ENCODE measurements around the gene LMNB1. TPM values are rescaled to one million over a fixed set of nuclear protein-coding genes. Genes with fewer than 3 reads are reported as not detected.

The LMNB1 gene
- total RNA-seq, 1 experiment from 2014 or later: 220 TPM

DNA sequence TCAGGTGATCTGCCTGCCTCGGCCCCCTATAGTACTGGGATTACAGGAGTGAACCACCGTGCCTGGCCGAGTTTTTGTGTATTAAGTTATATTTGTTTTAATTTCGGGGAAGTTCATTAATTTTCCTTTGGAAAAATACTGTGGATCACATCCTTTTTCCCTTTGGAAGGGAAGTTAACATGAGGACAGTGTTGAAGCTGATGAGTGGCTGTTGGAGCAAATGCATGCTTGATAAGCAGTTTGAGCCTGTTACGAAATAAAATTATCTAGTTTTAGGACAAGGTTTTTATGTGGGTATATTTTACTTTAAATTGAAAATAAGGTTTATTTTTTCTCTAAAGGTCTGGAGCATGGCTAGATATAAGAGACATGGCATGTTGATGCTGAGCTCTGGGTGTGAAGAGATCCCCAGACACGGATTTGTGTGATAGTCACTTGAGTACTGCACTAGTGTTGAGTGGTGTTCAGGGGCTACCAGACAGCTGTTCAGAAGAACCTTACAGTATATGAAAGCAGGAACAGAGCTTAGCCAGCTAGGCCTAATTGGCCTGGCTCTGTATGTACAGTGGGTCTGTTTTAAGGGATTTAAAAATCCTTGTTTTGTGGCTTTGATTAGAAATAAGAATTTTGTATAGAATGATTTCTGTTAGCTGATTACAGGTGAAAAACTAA, 17.4 kb downstream of the LMNB1 start:
- ChIA-PET CTCF (interaction anchor here (1.1 kb wide), 1 partner anchor 15 kb away, joined by 6 read pairs; no protein-coding TSS in a partner anchor), POLR2A (interaction anchor here (0.7 kb wide), 1 partner anchor 162 kb away, joined by 4 read pairs; no protein-coding TSS in a partner anchor)
- TF ChIP-seq ZNF121 (CRISPR knock-in tag; IDR thresholded peaks at IDR 0.05): no peak
- Mint-ChIP-seq H3K9me3 (peaks cover 3% of the 10 kb centered on the region; the same call in 1 of the 2 replicates), H3K4me1 (peaks cover 37% of the 10 kb centered on the region), H3K27me3 (ENCODE audit: low read depth) (no peaks in the 10 kb centered on the region), H3K27ac (peak overlapping the region; percentile 33; the same call in 1 of the 2 replicates), H3K36me3 (peaks cover 7% of the 10 kb centered on the region), H3K4me3 (no peak overlapping the region)
- ATAC-seq (no peak), DNase-seq (ENCODE audit: low spot score) (no peak)

DNA sequence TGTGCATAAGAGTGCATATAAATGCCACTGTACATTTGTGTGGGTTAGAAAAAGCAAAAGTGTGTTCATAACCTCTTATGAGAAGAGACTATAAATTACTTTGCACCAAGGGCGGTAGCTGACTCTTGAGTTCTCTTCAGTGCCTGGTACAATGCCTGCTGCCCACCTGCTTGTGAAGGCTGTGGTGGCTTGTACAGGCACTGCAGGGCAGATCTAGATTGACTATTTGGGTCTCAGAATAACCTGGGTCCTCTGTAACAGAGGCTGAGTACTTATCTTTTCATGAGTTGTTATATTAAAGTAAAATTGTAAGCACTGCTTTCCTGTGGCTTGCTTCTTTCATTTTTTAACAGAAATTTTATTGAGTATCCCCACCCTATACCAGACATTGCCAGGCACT, 22.8 kb downstream of the LMNB1 start:
- no peak for ATAC-seq
- peaks cover 23% of the 10 kb centered on the region for H3K4me1 Mint-ChIP-seq
- CTCF ChIA-PET: interaction anchor here (0.7 to 1.3 kb wide), 2 partner anchors 126 to 430 kb away, joined by 3 to 4 read pairs; no protein-coding TSS in a partner anchor
- H3K27ac Mint-ChIP-seq: peak overlapping the region; percentile 76; the same call in 1 of the 2 replicates
- no peaks in the 10 kb centered on the region for H3K27me3 Mint-ChIP-seq (ENCODE audit: low read depth)
- H3K36me3 Mint-ChIP-seq: peaks cover 12% of the 10 kb centered on the region
- POLR2A ChIA-PET: no interaction called here
- TF ChIP-seq HMGA2 (CRISPR knock-in tag; IDR thresholded peaks at IDR 0.05) (no peak), TEAD4 (CRISPR knock-in tag; IDR thresholded peaks at IDR 0.05) (no peak), ETV6 (CRISPR knock-in tag; IDR thresholded peaks at IDR 0.05) (no peak), ZNF317 (CRISPR knock-in tag; IDR thresholded peaks at IDR 0.05; ENCODE audit: borderline replicate concordance, low read depth) (no peak), JUN (CRISPR knock-in tag; IDR thresholded peaks at IDR 0.05) (no peak), NFYB (CRISPR knock-in tag; conservative IDR thresholded peaks at IDR 0.05; ENCODE audit: low read depth) (no peak), TP53 (CRISPR knock-in tag; IDR thresholded peaks at IDR 0.05) (no peak), NR2C2 (CRISPR knock-in tag; IDR thresholded peaks at IDR 0.05) (no peak), ATF1 (CRISPR knock-in tag; IDR thresholded peaks at IDR 0.05) (no peak), CREB1 (CRISPR knock-in tag; IDR thresholded peaks at IDR 0.05) (no peak)
- TF ChIP-seq, protein P1, sequence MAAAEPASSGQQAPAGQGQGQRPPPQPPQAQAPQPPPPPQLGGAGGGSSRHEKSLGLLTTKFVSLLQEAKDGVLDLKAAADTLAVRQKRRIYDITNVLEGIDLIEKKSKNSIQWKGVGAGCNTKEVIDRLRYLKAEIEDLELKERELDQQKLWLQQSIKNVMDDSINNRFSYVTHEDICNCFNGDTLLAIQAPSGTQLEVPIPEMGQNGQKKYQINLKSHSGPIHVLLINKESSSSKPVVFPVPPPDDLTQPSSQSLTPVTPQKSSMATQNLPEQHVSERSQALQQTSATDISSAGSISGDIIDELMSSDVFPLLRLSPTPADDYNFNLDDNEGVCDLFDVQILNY (CRISPR knock-in tag; IDR thresholded peaks at IDR 0.05): no peak
- TF ChIP-seq, protein P2, sequence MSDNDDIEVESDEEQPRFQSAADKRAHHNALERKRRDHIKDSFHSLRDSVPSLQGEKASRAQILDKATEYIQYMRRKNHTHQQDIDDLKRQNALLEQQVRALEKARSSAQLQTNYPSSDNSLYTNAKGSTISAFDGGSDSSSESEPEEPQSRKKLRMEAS (CRISPR knock-in tag; IDR thresholded peaks at IDR 0.05): no peak
- TF ChIP-seq, protein P3, sequence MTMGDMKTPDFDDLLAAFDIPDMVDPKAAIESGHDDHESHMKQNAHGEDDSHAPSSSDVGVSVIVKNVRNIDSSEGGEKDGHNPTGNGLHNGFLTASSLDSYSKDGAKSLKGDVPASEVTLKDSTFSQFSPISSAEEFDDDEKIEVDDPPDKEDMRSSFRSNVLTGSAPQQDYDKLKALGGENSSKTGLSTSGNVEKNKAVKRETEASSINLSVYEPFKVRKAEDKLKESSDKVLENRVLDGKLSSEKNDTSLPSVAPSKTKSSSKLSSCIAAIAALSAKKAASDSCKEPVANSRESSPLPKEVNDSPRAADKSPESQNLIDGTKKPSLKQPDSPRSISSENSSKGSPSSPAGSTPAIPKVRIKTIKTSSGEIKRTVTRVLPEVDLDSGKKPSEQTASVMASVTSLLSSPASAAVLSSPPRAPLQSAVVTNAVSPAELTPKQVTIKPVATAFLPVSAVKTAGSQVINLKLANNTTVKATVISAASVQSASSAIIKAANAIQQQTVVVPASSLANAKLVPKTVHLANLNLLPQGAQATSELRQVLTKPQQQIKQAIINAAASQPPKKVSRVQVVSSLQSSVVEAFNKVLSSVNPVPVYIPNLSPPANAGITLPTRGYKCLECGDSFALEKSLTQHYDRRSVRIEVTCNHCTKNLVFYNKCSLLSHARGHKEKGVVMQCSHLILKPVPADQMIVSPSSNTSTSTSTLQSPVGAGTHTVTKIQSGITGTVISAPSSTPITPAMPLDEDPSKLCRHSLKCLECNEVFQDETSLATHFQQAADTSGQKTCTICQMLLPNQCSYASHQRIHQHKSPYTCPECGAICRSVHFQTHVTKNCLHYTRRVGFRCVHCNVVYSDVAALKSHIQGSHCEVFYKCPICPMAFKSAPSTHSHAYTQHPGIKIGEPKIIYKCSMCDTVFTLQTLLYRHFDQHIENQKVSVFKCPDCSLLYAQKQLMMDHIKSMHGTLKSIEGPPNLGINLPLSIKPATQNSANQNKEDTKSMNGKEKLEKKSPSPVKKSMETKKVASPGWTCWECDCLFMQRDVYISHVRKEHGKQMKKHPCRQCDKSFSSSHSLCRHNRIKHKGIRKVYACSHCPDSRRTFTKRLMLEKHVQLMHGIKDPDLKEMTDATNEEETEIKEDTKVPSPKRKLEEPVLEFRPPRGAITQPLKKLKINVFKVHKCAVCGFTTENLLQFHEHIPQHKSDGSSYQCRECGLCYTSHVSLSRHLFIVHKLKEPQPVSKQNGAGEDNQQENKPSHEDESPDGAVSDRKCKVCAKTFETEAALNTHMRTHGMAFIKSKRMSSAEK (CRISPR knock-in tag; IDR thresholded peaks at IDR 0.05; ENCODE audit: borderline replicate concordance): no peak
- TF ChIP-seq, protein P4, sequence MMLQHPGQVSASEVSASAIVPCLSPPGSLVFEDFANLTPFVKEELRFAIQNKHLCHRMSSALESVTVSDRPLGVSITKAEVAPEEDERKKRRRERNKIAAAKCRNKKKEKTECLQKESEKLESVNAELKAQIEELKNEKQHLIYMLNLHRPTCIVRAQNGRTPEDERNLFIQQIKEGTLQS (CRISPR knock-in tag; conservative IDR thresholded peaks at IDR 0.05): no peak
- no peak for DNase-seq (ENCODE audit: low spot score)
- peaks cover 3% of the 10 kb centered on the region; the same call in 1 of the 2 replicates for H3K9me3 Mint-ChIP-seq
- H3K4me3 Mint-ChIP-seq: no peak overlapping the region

Data from WTC11 (cell line).